ENCODE results near the gene RPF1.
"Not testable (repeated sequence)": the region's sequence is repeated elsewhere in the genome, so short reads cannot be mapped to it uniquely, and the experiment has no call there.

The RPF1 gene, protein sequence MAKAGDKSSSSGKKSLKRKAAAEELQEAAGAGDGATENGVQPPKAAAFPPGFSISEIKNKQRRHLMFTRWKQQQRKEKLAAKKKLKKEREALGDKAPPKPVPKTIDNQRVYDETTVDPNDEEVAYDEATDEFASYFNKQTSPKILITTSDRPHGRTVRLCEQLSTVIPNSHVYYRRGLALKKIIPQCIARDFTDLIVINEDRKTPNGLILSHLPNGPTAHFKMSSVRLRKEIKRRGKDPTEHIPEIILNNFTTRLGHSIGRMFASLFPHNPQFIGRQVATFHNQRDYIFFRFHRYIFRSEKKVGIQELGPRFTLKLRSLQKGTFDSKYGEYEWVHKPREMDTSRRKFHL

GRCh38 chr1:84478876-84479868 lies at the start of gene RPF1:
Gene RPF1, plus strand, starts transcription at chr1:84479266. Its CDS starts 16 bp downstream, at chr1:84479282.
- peak; percentile 80 for DNase-seq

DNA sequence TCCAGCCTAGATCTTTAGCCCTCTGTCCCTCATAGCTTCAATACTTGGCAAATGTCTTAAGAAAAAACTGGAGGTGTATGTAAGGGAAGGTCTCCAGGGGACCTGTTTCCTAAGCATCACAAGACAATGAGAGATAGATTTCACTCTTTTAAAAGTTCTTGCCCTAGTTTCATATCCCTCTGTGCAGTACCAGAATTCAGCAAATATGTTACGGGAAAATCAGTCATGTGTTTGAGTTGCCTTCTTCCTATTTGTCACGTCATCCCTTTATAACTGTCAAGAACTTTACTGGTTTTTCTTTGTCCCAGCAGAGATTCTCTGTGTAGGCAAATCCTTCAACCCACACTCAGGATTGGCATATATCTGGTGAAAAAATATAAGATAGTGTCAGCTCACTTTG lies 48.5 kb upstream of the RPF1 start:
- peak; percentile 84 for DNase-seq

DNA sequence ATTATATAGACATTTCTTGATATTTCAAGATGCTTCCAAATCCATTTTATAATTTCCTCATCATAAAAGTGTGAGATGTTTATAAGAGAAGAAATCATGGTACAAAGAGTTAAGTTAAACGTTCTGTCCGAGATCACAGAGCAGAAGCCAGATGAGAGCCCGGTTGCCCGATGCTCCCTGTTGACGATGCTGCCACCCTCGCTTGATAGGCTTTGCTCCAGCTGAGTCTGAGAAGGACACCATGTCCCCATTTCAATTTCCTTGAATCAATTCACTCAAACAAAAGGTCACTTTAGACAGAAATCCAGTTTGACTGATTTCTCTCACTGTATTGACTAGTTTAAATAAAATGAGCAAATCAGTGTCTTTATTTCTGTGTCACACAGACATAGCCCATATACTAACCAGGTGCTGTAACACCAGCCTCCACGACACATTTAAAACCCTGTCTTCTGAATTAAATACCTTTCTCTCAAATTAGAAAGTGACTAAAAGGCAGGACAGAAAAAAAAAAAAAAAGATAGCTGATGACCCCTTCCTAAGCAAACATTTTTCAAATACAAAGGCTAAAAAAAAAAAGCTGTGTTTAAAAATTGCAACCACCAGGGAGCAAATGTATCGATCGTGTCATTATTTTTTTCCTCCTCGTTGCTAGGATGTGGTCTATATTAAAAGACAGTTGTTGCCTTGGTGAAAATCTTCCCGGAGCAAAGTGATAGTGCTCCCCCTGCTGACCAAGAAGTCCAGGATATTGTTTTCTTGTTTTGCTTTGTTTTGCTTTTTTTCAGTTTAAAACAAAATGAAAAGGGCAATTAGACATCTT lies 45.6 kb upstream of the RPF1 start:
- peak; percentile 70 for DNase-seq

DNA sequence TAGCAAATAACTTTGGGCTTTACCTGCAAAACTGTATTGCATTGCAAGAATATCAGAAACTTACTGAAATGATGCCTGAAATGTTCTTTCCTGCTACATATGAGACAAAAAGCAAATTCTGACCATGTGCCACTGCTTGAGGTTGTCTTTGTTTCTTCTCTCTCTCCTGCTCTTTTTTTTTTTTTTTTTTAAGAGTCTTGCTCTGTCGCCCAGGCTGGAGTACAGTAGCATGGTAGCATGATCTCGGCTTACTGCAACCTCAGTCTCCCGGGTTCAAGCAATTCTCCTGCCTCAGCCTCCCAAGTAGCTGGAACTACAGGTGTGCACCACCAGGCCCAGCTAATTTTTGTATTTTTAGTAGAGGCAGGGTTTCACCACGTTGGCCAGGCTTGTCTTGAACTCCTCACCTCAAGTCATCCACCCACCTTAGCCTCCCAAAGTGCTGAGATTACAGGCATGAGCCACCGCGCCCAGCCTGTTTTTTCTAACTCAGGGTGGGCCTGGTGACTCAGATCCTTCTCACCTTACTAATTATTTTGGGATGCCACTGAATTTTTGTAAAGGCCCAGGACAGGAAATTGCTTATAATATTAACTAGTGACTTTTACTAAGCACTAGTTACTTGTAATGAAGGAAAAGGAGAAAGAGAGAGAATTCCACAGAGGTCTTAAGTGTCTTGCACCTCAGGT lies 44.8 kb upstream of the RPF1 start:
- DNase-seq: no peak

DNA sequence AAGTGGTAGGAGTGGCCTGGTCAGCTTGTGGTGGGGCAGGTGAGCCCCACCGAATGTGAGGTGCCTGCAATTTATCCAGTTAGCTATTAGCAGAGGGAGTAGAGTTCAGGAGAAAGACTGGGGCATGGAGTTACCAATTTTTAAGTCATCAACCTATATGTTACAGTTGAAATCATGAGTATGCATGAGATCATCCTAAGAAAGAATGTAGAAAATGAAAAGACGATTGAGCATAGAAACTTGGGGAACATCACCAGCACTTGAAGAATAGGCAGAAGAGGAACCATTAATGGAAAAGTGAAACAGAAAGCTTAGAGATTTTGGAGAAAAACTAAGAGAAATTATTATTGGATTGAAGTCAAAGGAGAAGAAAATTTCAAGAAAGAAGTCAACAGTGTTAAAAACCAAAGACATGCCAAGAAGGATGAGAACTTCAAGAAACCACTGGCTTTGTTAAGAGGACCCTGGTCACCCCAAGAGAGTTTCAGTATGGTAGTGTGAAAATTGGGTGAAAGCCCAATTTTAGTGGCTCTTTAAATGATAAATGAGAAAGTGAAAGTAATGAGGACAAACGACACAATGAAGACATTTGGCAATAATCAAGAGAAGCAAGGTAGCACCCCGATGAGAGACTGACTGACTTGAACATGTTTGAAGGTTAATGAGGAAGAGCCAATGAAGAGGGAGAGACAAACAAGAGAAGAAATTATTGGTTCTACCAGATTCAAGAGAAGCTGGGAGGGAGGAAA lies 44.1 kb upstream of the RPF1 start:
- DNase-seq: peak; percentile 85

DNA sequence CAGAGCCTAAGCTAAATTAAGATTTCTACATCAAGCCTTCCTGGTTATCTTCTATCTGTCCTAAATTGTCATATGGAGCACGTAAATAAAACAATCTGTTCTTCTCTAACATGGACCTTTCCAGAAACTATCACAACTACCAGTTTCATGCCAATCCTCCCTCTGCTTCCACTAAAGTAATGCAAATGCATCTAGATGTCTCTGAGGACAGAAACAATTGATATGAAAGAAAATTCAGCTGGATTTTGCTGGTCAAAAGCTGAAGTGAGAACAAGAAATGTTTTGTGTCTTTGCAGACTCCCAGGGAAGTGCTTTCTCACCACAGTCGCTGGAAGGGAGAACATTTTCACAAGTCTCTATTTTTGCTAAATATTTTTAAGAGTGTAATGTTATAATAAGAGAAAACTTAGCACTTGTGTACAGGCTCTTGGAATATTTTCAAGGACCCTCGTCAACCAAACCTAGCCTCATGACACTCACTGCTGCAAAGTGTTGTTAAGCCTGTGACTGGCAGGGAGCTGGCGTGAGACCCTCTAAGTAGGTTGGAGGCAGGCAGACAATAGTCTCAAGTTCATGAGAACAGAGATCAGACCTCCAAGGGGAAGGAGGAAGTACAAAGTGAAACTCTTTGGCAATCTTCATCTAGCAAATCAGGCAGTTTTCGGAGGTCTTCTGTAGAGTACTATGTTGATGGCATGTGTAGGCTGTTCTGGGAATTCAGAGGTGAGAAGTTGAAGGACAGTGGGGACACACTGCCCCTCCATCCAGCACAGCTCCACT lies 42.0 kb upstream of the RPF1 start:
- DNase-seq: peak; percentile 87

DNA sequence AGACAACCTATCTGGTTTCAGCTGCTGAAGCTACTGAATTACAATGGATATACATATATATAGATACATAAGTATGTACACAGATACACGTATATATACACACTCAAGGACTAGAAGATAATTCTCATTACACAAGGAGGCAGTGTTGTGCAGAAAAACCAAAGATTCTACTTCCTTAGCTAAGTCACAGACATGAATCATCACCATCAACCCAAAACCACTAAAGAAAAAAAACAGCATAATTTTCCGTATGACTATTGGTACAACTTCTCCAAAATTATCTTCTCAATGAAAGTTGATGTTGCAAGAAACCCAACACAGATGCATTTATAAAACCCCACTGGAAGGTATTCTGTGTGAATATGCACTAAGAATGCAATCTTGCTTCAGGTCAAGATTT lies 36.8 kb upstream of the RPF1 start:
- DNase-seq: peak; percentile 96

DNA sequence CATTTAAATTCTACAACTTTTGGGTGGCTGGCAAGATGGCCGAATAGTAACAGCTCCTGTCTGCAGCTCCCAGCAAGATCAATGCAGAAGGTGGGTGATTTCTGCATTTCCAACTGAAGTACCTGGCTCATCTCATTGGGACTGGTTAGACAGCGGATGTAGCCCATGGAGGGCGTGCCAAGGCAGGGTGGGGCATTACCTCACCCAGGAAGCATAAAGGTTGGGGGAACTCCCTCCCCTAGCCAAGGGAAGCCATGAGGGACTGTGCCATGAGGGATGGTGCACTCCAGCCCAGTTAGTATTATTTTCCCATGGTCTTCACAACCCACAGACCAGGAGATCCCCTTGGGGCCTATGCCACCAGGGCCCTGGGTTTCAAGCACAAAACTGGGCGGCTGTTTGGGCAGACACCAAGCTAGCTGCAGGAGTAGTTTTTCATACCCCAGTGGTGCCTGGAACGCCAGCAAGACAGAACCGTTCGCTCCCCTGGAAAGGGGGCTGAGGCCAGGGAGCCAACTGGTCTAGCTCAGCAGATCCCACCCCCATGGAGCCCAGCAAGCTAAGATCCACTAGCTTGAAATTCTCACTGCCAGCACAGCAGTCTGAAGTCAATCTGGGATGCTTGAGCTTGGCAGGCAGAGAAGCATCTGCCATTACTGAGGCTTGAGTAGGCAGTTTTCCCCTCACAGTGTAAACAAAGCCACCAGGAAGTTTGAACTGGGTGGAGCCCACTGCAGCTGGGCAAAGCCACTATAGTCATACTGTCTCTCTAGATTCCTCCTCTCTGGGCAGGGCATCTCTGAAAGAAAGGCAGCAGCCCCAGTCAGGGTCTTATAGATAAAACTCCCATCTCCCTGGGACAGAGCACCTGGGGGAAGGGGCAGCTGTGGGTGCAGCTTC lies 36.1 kb upstream of the RPF1 start:
- not testable (repeated sequence) for DNase-seq

GRCh38 chr1:84448704-84449103 lies 30.4 kb upstream of the RPF1 start:
- not testable (repeated sequence) for DNase-seq

DNA sequence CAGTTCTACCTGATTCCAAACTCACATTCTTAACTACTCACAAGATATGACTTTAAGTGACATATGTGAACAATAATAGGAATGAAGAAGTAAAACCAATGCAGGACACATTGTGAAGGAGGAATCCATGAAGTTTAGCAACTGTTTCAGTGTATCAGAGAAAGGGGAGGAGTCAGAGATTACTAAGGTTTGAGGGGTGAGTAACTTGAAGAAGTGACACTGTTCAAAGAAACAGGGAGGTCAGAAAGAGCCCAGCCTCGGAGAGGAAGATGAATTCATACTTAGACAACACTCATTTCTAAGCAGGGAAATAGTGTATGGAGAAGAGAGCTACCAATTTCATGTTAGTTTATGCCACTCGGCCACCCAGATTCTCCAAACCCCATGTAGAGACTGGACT lies 28.2 kb upstream of the RPF1 start:
- DNase-seq: peak; percentile 91

GRCh38 chr1:84452436-84452835 lies 26.6 kb upstream of the RPF1 start:
- DNase-seq: peak; percentile 27

- DNase-seq: no peak
Observed at GRCh38 chr1:84462118-84462517, 16.9 kb upstream of the RPF1 start.

GRCh38 chr1:84467298-84467697 lies 11.8 kb upstream of the RPF1 start:
- no peak for DNase-seq

DNA sequence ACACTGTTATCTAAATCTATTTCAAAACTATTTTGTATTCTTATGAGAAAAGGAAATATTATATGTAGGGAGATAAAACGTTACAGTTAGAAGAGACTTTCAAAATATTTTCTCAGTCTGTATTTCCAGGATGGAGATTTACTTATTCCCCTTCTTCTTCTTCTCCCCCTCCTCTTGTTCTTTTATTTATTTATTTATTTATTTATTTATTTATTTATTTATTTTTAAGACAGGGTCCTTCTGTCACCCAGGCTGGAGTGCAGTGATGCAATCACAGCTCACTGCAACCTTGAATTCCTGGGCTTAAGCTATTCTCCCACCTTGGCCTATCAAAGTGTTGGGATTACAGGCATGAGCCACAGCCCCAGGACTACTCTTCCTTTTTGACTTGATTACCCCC lies 2.8 kb upstream of the RPF1 start:
- no peak for DNase-seq

- no peak for DNase-seq
Observed at GRCh38 chr1:84479998-84480397, 932 bp downstream of the RPF1 start.

GRCh38 chr1:84480650-84481049 lies 1.6 kb downstream of the RPF1 start:
- DNase-seq: no peak

- no peak for DNase-seq
Observed at GRCh38 chr1:84481317-84481716, 2.3 kb downstream of the RPF1 start.

- peak; percentile 24 for DNase-seq
Observed at GRCh38 chr1:84488107-84488506, 9.0 kb downstream of the RPF1 start.

DNA sequence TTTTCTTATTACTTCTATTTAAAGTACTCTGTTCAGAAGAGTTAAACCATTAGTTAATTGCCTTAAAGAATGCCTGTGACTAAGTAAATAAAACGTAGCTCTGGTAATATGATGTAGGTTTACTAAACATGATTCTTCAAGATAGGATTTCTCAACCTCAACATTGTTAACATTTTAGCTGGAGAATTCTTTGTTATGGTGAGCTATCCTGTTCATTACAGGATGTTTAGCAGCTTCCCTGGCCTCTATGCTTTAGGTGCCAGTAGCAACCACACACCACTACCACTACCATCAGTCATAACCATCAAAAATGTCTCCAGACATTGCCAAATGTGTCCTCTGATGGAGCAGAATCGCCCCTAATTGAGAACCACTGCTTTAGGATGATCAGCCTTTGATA lies 10.7 kb downstream of the RPF1 start:
- no peak for DNase-seq

DNA sequence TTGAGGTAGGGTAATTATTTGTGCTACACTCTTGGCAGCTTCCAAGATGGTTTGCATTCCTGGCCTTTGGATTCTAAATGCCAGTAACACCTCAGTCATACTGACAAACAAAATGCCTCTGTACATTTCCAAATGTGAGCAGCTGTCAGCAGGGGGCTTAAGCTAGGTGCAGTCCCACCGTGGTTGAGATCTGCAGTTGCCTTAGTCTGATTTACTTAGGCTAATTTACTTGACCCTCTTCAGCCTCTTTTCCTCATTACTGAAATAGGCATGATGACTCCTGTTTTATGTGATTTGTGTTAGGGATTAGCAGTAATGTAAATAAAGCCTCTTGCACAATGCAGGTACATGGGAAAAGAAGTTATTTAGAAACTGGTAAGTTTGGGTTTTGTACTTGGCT lies 13.7 kb downstream of the RPF1 start:
- DNase-seq: no peak
